Right atrium auricular region (tissue), 2 donors: Measurements from ENCODE around the gene ADGRG3. TPM values are rescaled to one million over a fixed set of nuclear protein-coding genes. Genes with fewer than 3 reads are reported as not detected.
A peak's percentile ranks its signal among the peaks of the same experiment; 100 is the strongest.

Source experiments
- DNase-seq: peaks from one replicate; pipeline ENCODE4 v3.0.0-alpha.2; 2019; ENCODE audit warnings: low spot score
- H3K27ac ChIP-seq, 2 donors: fragments of 200-600 bp; sonication (generic); 1 replicate in 1 of 2; 2 replicates in 1 of 2; pipeline ENCODE4 v1.5.1; 2016 to 2019
- H3K27me3 ChIP-seq, 2 donors: fragments of 200-600 bp; sonication (generic); one replicate each; pipeline versions ENCODE4 v1.5.1 to v1.6.0; 2017 to 2019
- H3K36me3 ChIP-seq: fragments of 200-600 bp; sonication (generic); one replicate; pipeline ENCODE4 v1.5.1; 2016
- H3K4me1 ChIP-seq, 2 donors: fragments of 200-600 bp; sonication (generic); one replicate each; pipeline versions ENCODE4 v1.5.1 to v1.6.0; 2017 to 2019
- H3K4me3 ChIP-seq, 2 donors: fragments of 200-600 bp; sonication (generic); 1 replicate in 1 of 2; 2 replicates in 1 of 2; pipeline ENCODE4 v1.5.1; 2017 to 2019; ENCODE audit warnings: mild to moderate bottlenecking in 1 of 2, moderate library complexity in 1 of 2
- H3K9me3 ChIP-seq, 2 donors: fragments of 200-600 bp; sonication (generic); one replicate each; pipeline ENCODE4 v1.5.1; 2019
- CTCF ChIP-seq, 2 donors: fragments of 200-600 bp; sonication (generic); IDR thresholded peaks; one replicate each; pipeline ENCODE4 v1.5.1; 2019; ENCODE audit warnings: antibody characterized with exemption in 2 of 2
- total RNA-seq, 2 donors: library from RNA; depleted of rRNA; stranded (reverse); fragments of >200 nt; gene quantifications; one replicate each; pipeline ENCODE4 v1.1.0, GENCODE V29; 2016

Gene ADGRG3
- total RNA-seq, 2 donors from 2014 or later = 0.75 to 1.0 TPM

GRCh38 chr16:57627184-57627871 is 40.8 kb upstream of the ADGRG3 start:
- no peaks in the 10 kb centered on the region for H3K27me3 ChIP-seq
- TF ChIP-seq CTCF (IDR thresholded peaks at IDR 0.05) = no peak
- no peaks in the 10 kb centered on the region for H3K9me3 ChIP-seq
- H3K36me3 ChIP-seq = no peaks in the 10 kb centered on the region
- H3K27ac ChIP-seq = peak overlapping the region; percentile 43 to 78
- peaks cover 0 to 50% of the 10 kb centered on the region in 2 donors for H3K4me1 ChIP-seq
- H3K4me3 ChIP-seq = no peak overlapping the region
- no peak for DNase-seq

- Histone ChIP-seq H3K36me3 (no peaks in the 10 kb centered on the region), H3K4me1 (peaks cover 0 to 50% of the 10 kb centered on the region in 2 donors), H3K27ac (peak within 1 kb of the TSS; percentile 43 to 78), H3K9me3 (no peaks in the 10 kb centered on the region), H3K27me3 (no peaks in the 10 kb centered on the region), H3K4me3 (peak within 1 kb of the TSS; percentile 31 to 43)
- no peak for TF ChIP-seq CTCF (IDR thresholded peaks at IDR 0.05)
- peak; percentile 91 for DNase-seq
Observed at GRCh38 chr16:57628008-57628781, 39.9 kb upstream of the ADGRG3 start, which contains the start of gene ADGRG1. ADGRG1 (plus strand) TSS chr16:57628630; CDS start chr16:57650288, 21,658 bp downstream.

- H3K27me3 ChIP-seq = no peaks in the 10 kb centered on the region
- H3K27ac ChIP-seq = peak overlapping the region; percentile 43 to 78
- peak overlapping the region; percentile 31 to 43 for H3K4me3 ChIP-seq
- no peaks in the 10 kb centered on the region for H3K36me3 ChIP-seq
- no peaks in the 10 kb centered on the region for H3K9me3 ChIP-seq
- no peak for DNase-seq
- H3K4me1 ChIP-seq = peaks cover 0 to 50% of the 10 kb centered on the region in 2 donors
- no peak for TF ChIP-seq CTCF (IDR thresholded peaks at IDR 0.05)
Observed at GRCh38 chr16:57628783-57629293, 39.3 kb upstream of the ADGRG3 start.

GRCh38 chr16:57629516-57630406 is 38.3 kb upstream of the ADGRG3 start:
- no peaks in the 10 kb centered on the region for H3K27me3 ChIP-seq
- no peaks in the 10 kb centered on the region for H3K9me3 ChIP-seq
- H3K27ac ChIP-seq = peak overlapping the region; percentile 43 to 78
- TF ChIP-seq CTCF (IDR thresholded peaks at IDR 0.05) = no peak
- peak overlapping the region; percentile 31 to 43 for H3K4me3 ChIP-seq
- H3K4me1 ChIP-seq = peaks cover 0 to 50% of the 10 kb centered on the region in 2 donors
- H3K36me3 ChIP-seq = no peaks in the 10 kb centered on the region
- no peak for DNase-seq

- H3K27me3 ChIP-seq = no peaks in the 10 kb centered on the region
- no peak for DNase-seq
- H3K4me1 ChIP-seq = peaks cover 0 to 50% of the 10 kb centered on the region in 2 donors
Observed at GRCh38 chr16:57630407-57630797, 37.7 kb upstream of the ADGRG3 start.

More at GRCh38 chr16:57630407-57630797, 37.7 kb upstream of the ADGRG3 start:
- H3K4me3 ChIP-seq = peak overlapping the region; percentile 31 to 43
- H3K27ac ChIP-seq = peak overlapping the region; percentile 43 to 78
- H3K9me3 ChIP-seq = no peaks in the 10 kb centered on the region
- no peaks in the 10 kb centered on the region for H3K36me3 ChIP-seq
- TF ChIP-seq CTCF (IDR thresholded peaks at IDR 0.05) = no peak
